Mucosa of stomach (tissue), 1 donor: ENCODE measurements around the gene CLOCK.
A peak's percentile ranks its signal among the peaks of the same experiment; 100 is the strongest.

ENCODE experiments used
- H3K27me3 ChIP-seq: one replicate; pipeline ENCODE4 v1.7.0; 2013; ENCODE audit warnings: mild to moderate bottlenecking, low read length; ENCODE audit not compliant: control insufficient read depth, insufficient read depth
- H3K36me3 ChIP-seq: one replicate; pipeline ENCODE4 v1.7.0; 2013; ENCODE audit warnings: low read length; ENCODE audit not compliant: control insufficient read depth, insufficient read depth
- H3K4me1 ChIP-seq: one replicate; pipeline ENCODE4 v1.7.0; 2013; ENCODE audit warnings: mild to moderate bottlenecking, low read length; ENCODE audit not compliant: control insufficient read depth, insufficient read depth
- H3K4me3 ChIP-seq: one replicate; pipeline ENCODE4 v1.7.0; 2013; ENCODE audit warnings: low read length
- H3K9ac ChIP-seq: one replicate; pipeline ENCODE4 v1.7.0; 2013; ENCODE audit warnings: mild to moderate bottlenecking, low read length, moderate library complexity
- H3K9me3 ChIP-seq: one replicate; pipeline ENCODE4 v1.7.0; 2013; ENCODE audit warnings: mild to moderate bottlenecking, low read length, moderate library complexity; ENCODE audit not compliant: control insufficient read depth
- donor health status: Pancreatic carcinoma.

CLOCK gene

DNA sequence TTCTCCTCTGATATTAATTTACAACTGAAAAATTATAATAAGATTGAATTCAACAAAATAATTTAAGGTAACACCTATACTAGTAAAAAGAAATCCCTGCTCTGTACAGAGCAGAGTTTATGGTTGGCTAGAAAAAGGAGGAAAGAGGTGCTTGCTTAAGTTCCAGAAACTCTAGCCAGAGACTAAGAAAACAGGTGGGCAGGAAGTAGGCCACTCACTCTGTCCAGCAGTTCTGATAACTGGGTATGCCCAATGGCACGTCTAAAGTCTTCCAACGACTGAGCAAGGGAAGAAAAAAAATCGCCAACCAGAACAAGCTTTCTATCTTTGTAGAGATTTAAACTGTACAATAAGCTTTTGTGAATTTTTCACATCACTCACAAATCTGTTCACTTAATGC is 108.9 kb downstream of the CLOCK start:
- Histone ChIP-seq H3K36me3 (no peaks in the 10 kb centered on the region), H3K4me3 (no peak overlapping the region), H3K9me3 (no peaks in the 10 kb centered on the region)

GRCh38 chr4:55437356-55437796 is 109.3 kb downstream of the CLOCK start:
- Histone ChIP-seq H3K9me3 (no peaks in the 10 kb centered on the region), H3K4me1 (peaks cover 12% of the 10 kb centered on the region), H3K36me3 (no peaks in the 10 kb centered on the region), H3K4me3 (no peak overlapping the region), H3K9ac (no peak overlapping the region), H3K27me3 (no peaks in the 10 kb centered on the region)

More for the DNA sequence above, 108.9 kb downstream of the CLOCK start:
- no peaks in the 10 kb centered on the region for H3K27me3 ChIP-seq
- H3K9ac ChIP-seq = peak overlapping the region; percentile 32
- H3K4me1 ChIP-seq = peaks cover 12% of the 10 kb centered on the region

GRCh38 chr4:55435141-55435841 is 111.4 kb downstream of the CLOCK start:
- Histone ChIP-seq H3K36me3 (no peaks in the 10 kb centered on the region), H3K9me3 (no peaks in the 10 kb centered on the region), H3K9ac (no peak overlapping the region), H3K4me1 (peaks cover 12% of the 10 kb centered on the region), H3K27me3 (no peaks in the 10 kb centered on the region), H3K4me3 (no peak overlapping the region)

GRCh38 chr4:55431710-55432336 is 114.9 kb downstream of the CLOCK start:
- Histone ChIP-seq H3K36me3 (no peaks in the 10 kb centered on the region), H3K4me1 (no peaks in the 10 kb centered on the region), H3K9ac (no peak overlapping the region), H3K9me3 (no peaks in the 10 kb centered on the region), H3K27me3 (no peaks in the 10 kb centered on the region), H3K4me3 (no peak overlapping the region)

DNA sequence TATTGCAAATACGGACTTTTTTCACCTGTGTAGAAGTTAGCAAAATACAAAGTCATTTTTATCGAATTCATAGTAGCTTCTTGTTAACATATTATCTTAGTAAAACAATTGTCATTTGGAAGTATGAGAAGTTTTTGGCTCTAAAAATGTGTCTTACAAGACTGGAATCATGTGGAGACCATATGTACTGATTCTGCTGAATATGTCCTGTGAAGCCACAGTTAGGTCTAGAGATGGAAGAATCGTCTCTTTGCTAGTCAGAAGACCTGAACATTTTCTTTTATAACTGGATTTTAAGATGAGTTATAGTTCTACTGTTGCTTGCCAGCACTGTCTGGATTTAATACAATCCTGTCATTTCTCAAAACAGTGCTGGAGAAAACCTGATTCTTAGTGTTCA is 121.9 kb downstream of the CLOCK start:
- Histone ChIP-seq H3K36me3 (peaks cover 5% of the 10 kb centered on the region), H3K9me3 (no peaks in the 10 kb centered on the region), H3K9ac (no peak overlapping the region), H3K4me1 (peaks cover 5% of the 10 kb centered on the region), H3K4me3 (no peak overlapping the region), H3K27me3 (no peaks in the 10 kb centered on the region)

GRCh38 chr4:55416176-55416575 is 130.5 kb downstream of the CLOCK start:
- Histone ChIP-seq H3K9ac (no peak overlapping the region), H3K36me3 (peaks cover 8% of the 10 kb centered on the region), H3K27me3 (no peaks in the 10 kb centered on the region), H3K4me3 (no peak overlapping the region), H3K9me3 (no peaks in the 10 kb centered on the region), H3K4me1 (no peaks in the 10 kb centered on the region)

DNA sequence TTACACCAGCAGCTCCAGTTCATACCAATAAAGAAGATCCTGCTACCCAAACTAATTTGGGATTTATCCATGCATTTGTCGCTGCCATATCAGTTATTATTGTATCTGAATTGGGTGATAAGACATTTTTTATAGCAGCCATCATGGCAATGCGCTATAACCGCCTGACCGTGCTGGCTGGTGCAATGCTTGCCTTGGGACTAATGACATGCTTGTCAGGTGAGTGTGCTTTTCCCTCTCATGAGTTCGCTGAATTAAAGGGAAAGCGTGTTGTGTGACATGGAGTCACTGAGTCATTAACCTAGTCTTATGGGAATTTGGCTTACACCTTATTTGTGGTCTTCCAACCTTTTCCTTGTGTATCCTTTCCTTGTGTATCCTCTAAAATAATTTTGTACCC is 135.1 kb downstream of the CLOCK start:
- Histone ChIP-seq H3K36me3 (no peaks in the 10 kb centered on the region), H3K9ac (no peak overlapping the region), H3K4me3 (no peak overlapping the region), H3K4me1 (peaks cover 8% of the 10 kb centered on the region), H3K9me3 (no peaks in the 10 kb centered on the region), H3K27me3 (no peaks in the 10 kb centered on the region)

DNA sequence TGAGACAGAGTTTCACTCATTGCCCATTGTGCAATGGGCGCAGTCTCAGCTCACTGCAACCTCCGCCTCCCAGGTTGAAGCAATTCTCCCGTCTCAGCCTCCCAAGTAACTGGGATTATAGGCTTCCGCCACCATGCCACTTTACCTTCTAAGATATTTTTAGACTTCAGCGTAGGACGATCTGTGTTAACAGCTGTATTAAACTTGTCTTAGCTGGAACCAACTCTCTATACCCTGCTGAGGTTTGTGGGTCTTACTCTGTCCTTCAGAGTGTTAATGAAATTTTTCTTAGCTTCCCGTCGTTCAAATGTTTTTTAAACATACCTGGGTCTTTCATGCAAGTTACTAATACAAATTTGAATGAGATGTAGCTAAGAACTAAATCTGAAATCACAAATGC is 136.3 kb downstream of the CLOCK start:
- peaks cover 8% of the 10 kb centered on the region for H3K4me1 ChIP-seq

DNA sequence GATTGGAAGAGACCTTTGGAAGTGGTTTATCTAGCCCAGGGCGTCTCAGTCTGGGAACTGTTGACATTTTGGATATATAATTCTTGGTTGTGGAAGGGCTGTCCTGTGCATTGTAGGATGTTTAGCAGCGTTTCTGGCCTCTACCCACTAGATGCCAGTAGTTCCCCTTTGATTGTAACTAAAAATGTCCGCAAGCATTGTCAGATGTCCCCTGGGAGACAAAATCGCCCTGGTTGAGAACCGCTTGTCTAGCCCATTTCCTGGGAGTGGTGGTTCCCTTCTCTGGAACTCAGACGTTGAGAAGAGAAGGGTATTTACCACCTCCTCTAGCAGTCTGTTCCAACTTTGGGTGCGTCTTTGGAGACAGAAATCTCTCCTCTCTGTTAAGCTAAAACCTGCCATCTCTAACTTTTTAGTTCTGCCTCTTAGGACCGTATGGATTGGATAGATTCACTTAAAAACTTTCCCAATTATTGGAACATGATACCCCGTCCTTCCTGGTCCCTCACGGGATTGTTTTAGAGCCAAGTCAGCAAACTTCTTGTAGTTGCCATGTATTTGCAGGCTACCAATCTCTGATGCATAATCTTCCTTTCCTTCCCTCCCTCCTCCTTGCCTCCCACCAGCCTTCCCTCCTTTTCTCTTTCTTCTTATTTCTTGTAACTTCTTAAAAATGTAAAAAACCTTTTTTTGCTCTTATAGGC is 137.1 kb downstream of the CLOCK start:
- Histone ChIP-seq H3K4me1 (peaks cover 8% of the 10 kb centered on the region), H3K9me3 (no peaks in the 10 kb centered on the region), H3K36me3 (no peaks in the 10 kb centered on the region), H3K27me3 (no peaks in the 10 kb centered on the region), H3K4me3 (no peak overlapping the region), H3K9ac (no peak overlapping the region)

More for the DNA sequence above, 136.3 kb downstream of the CLOCK start:
- H3K9ac ChIP-seq = no peak overlapping the region
- H3K4me3 ChIP-seq = no peak overlapping the region
- H3K9me3 ChIP-seq = no peaks in the 10 kb centered on the region
- H3K36me3 ChIP-seq = no peaks in the 10 kb centered on the region
- no peaks in the 10 kb centered on the region for H3K27me3 ChIP-seq

- Histone ChIP-seq H3K27me3 (no peaks in the 10 kb centered on the region), H3K4me1 (peaks cover 8% of the 10 kb centered on the region), H3K9me3 (no peaks in the 10 kb centered on the region), H3K4me3 (no peak overlapping the region), H3K9ac (no peak overlapping the region), H3K36me3 (no peaks in the 10 kb centered on the region)
Observed at GRCh38 chr4:55407764-55408163, 138.9 kb downstream of the CLOCK start.

DNA sequence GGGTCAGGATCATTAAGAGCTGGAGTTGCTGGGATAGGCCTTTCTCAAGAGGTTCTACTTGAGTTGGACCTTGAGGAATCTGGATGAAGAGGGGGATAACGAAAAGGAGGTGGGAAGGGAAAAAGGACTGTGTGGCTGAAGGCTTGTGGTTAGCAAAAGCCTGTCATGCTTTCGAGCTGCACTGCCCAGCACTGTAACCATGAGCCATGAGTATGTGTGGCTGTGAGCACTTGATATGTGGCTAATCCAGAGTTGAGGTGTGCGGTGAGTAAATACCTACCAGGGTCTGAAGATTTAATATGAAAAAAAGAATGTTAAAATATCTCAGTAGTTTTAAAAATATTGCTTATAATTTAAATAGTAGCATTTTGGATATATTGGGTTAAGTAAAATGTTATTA is 139.6 kb downstream of the CLOCK start:
- peaks cover 8% of the 10 kb centered on the region for H3K4me1 ChIP-seq
- no peaks in the 10 kb centered on the region for H3K27me3 ChIP-seq
- H3K36me3 ChIP-seq = no peaks in the 10 kb centered on the region
- no peak overlapping the region for H3K4me3 ChIP-seq
- H3K9me3 ChIP-seq = no peaks in the 10 kb centered on the region
- no peak overlapping the region for H3K9ac ChIP-seq

GRCh38 chr4:55406545-55406944 is 140.2 kb downstream of the CLOCK start:
- H3K36me3 ChIP-seq = no peaks in the 10 kb centered on the region
- H3K4me1 ChIP-seq = peaks cover 8% of the 10 kb centered on the region
- no peaks in the 10 kb centered on the region for H3K9me3 ChIP-seq
- no peak overlapping the region for H3K9ac ChIP-seq
- no peak overlapping the region for H3K4me3 ChIP-seq
- no peaks in the 10 kb centered on the region for H3K27me3 ChIP-seq
